Chondrocyte (in vitro differentiated cells): Measurements from ENCODE around the gene PLEKHG2. TPM values are rescaled to one million over a fixed set of nuclear protein-coding genes. Genes with fewer than 3 reads are reported as not detected.

Source experiments
- DNase-seq: peaks from one replicate; pipeline ENCODE4 v3.0.0; 2021; ENCODE audit warnings: mixed read lengths, low spot score
- H3K27ac Mint-ChIP-seq: one replicate; pipeline ENCODE4 v1.8.0; 2021; ENCODE audit warnings: mild to moderate bottlenecking, moderate library complexity, mixed read lengths; ENCODE audit not compliant: unreplicated experiment
- H3K27me3 Mint-ChIP-seq: 2 replicates; pipeline ENCODE4 v1.8.0; 2021; ENCODE audit warnings: low read depth, mixed read lengths
- H3K36me3 Mint-ChIP-seq: 2 replicates; pipeline ENCODE4 v1.8.0; 2021; ENCODE audit warnings: low read depth, mixed read lengths
- H3K4me1 Mint-ChIP-seq: 2 replicates; pipeline ENCODE4 v1.8.0; 2021; ENCODE audit warnings: low read depth, mild to moderate bottlenecking, mixed read lengths
- H3K4me3 Mint-ChIP-seq: one replicate; pipeline ENCODE4 v1.8.0; 2021; ENCODE audit warnings: mild to moderate bottlenecking, moderate library complexity, mixed read lengths; ENCODE audit not compliant: unreplicated experiment
- H3K9me3 Mint-ChIP-seq: 2 replicates; pipeline ENCODE4 v1.8.0; 2021; ENCODE audit warnings: low read depth, mixed read lengths
- CTCF ChIP-seq: fragments of 200-600 bp; sonication (generic); IDR thresholded peaks from 2 replicates; pipeline ENCODE4 v1.5.0; 2021; ENCODE audit warnings: antibody characterized with exemption, mild to moderate bottlenecking, moderate library complexity
- total RNA-seq: library from RNA; stranded (reverse); gene quantifications from 3 replicates; pipeline ENCODE4 v1.2.1, GENCODE V29; 2021

The PLEKHG2 gene
- total RNA-seq, 1 donor from 2014 or later: 150 TPM

- peaks cover 3% of the 10 kb centered on the region for H3K9me3 Mint-ChIP-seq
- peak overlapping the region; percentile 90 for H3K27ac Mint-ChIP-seq
- no peaks in the 10 kb centered on the region for H3K27me3 Mint-ChIP-seq
- no peak overlapping the region for H3K4me3 Mint-ChIP-seq
- peaks cover 18% of the 10 kb centered on the region for H3K36me3 Mint-ChIP-seq
- no peak for DNase-seq
- peaks cover 62% of the 10 kb centered on the region for H3K4me1 Mint-ChIP-seq
- no peak for TF ChIP-seq CTCF
Observed at GRCh38 chr19:39430675-39431593, 18.5 kb downstream of the PLEKHG2 start.

GRCh38 chr19:39432677-39433025 is 20.2 kb downstream of the PLEKHG2 start:
- peaks cover 3% of the 10 kb centered on the region for H3K9me3 Mint-ChIP-seq
- no peak for TF ChIP-seq CTCF
- no peaks in the 10 kb centered on the region for H3K27me3 Mint-ChIP-seq
- H3K4me1 Mint-ChIP-seq: peaks cover 60% of the 10 kb centered on the region
- no peak overlapping the region for H3K4me3 Mint-ChIP-seq
- H3K27ac Mint-ChIP-seq: peak overlapping the region; percentile 69
- DNase-seq: no peak
- H3K36me3 Mint-ChIP-seq: peaks cover 15% of the 10 kb centered on the region

- no peaks in the 10 kb centered on the region for H3K9me3 Mint-ChIP-seq
- H3K36me3 Mint-ChIP-seq: peaks cover 15% of the 10 kb centered on the region
- H3K4me1 Mint-ChIP-seq: peaks cover 50% of the 10 kb centered on the region
Observed at GRCh38 chr19:39433480-39434079, 21.1 kb downstream of the PLEKHG2 start.

GRCh38 chr19:39434123-39435076 is 21.9 kb downstream of the PLEKHG2 start:
- Mint-ChIP-seq H3K9me3 (no peaks in the 10 kb centered on the region), H3K27me3 (no peaks in the 10 kb centered on the region), H3K36me3 (peaks cover 15% of the 10 kb centered on the region), H3K27ac (peak overlapping the region; percentile 98), H3K4me3 (peak overlapping the region; percentile 100), H3K4me1 (peaks cover 44% of the 10 kb centered on the region)
- no peak for TF ChIP-seq CTCF
- DNase-seq: no peak

More at GRCh38 chr19:39433480-39434079, 21.1 kb downstream of the PLEKHG2 start:
- no peak for DNase-seq
- Mint-ChIP-seq H3K4me3 (peak overlapping the region; percentile 35), H3K27me3 (no peaks in the 10 kb centered on the region), H3K27ac (peak overlapping the region; percentile 49)
- no peak for TF ChIP-seq CTCF
